Lower lobe of right lung (tissue), 2 donors: ENCODE data around the gene PSG5. TPM values are rescaled to one million over a fixed set of nuclear protein-coding genes. Genes with fewer than 3 reads are reported as not detected.
"Not testable (repeated sequence)": the region's sequence is repeated elsewhere in the genome, so short reads cannot be mapped to it uniquely, and the experiment has no call there.

Experiments used
- ATAC-seq, 2 donors: fragments of 200-7000 bp; cut with Tn5 transposase; one replicate each; pipeline ENCODE4 v1.9.1; 2020 to 2022; ENCODE audit warnings: mild to moderate bottlenecking in 2 of 2, moderate library complexity in 2 of 2
- DNase-seq: peaks from one replicate; pipeline ENCODE4 v3.0.0-alpha.2; 2020
- H3K27ac ChIP-seq: fragments of 200-600 bp; one replicate; pipeline ENCODE4 v1.8.0; 2022
- H3K27me3 ChIP-seq: fragments of 200-600 bp; one replicate; pipeline ENCODE4 v1.8.0; 2022; ENCODE audit warnings: low read depth
- H3K36me3 ChIP-seq: fragments of 200-600 bp; one replicate; pipeline ENCODE4 v1.8.0; 2022; ENCODE audit warnings: mild to moderate bottlenecking
- H3K4me1 ChIP-seq: fragments of 200-600 bp; one replicate; pipeline ENCODE4 v1.8.0; 2022
- H3K4me3 ChIP-seq: fragments of 200-600 bp; one replicate; pipeline ENCODE4 v1.8.0; 2022; ENCODE audit warnings: mild to moderate bottlenecking
- H3K9me3 ChIP-seq: fragments of 200-600 bp; one replicate; pipeline ENCODE4 v1.8.0; 2022
- CTCF ChIP-seq: fragments of 200-600 bp; IDR thresholded peaks from one replicate; pipeline ENCODE4 v1.8.0; 2022; ENCODE audit warnings: antibody characterized with exemption, mild to moderate bottlenecking
- intact Hi-C: fragments of 100-400 bp; cut with DNase I; formaldehyde crosslinking; loops from one replicate; pipeline ENCODE4 v1.11.0; 2022
- total RNA-seq: library from RNA; stranded (reverse); fragmentation: NEBNext Ultra II Directional; extraction: Animal tissue kit (Norgen Biotek cat#: 25700); gene quantifications from one replicate; pipeline ENCODE4 v1.2.1, GENCODE V29; 2021
- donor health status: DM: no; HTN: yes; CAD: no; lungs with severe emphysema.

PSG5 gene
- total RNA-seq, 1 donor from 2014 or later: not detected

GRCh38 chr19:43132696-43133095, 53.6 kb downstream of the PSG5 start:
- no peaks in the 10 kb centered on the region for H3K9me3 ChIP-seq
- H3K27ac ChIP-seq: no peak overlapping the region
- ATAC-seq: no peak
- no peak for DNase-seq
- H3K27me3 ChIP-seq: no peaks in the 10 kb centered on the region
- TF ChIP-seq CTCF: no peak
- intact Hi-C loops: no loop called here
- H3K4me3 ChIP-seq: no peak overlapping the region
- H3K36me3 ChIP-seq: no peaks in the 10 kb centered on the region
- H3K4me1 ChIP-seq: no peaks in the 10 kb centered on the region

- H3K27me3 ChIP-seq, H3K27ac ChIP-seq, H3K9me3 ChIP-seq, DNase-seq, ATAC-seq, H3K36me3 ChIP-seq, H3K4me3 ChIP-seq, H3K4me1 ChIP-seq, intact Hi-C loops: not testable (repeated sequence)
Observed at GRCh38 chr19:43131281-43131842, 55.0 kb downstream of the PSG5 start.

DNA sequence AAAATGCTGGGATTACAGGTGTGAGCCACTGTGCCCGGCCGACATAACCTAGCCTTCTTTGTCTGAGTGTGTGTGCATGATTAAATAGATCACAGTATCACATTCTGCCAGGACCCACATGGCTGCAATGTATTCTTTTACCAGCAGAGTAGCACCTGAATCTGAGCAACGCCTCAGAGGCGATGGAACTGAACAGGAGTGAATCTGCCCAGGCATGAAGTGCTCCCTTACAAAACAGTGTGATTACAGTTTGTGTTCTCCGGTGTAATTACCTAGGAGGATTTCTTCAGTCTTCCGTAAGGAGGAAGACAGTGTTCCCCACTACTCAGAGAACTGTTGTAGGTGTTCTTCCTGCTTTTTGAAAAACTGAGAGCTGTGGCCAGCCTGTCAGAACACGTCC, 57.1 kb downstream of the PSG5 start:
- not testable (repeated sequence) for ATAC-seq, H3K36me3 ChIP-seq

DNA sequence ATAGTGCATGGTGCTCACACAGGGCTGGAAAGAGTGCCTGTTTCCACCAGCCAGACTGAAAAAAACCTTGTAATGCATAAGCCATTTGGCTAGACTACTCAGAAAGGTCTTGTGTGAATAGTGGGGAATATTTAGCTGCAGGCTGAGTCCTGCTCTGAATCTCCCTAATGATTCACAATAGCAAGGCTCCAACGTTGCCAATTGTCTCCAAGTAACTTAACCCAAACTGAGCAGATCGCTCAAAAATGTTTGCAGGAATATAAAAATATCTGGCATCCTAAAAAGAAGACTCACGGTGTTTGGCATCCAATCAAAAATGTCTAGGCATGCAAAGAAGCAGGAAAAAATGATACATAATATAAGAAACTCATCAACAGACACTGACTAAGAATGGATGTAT, 59.0 kb downstream of the PSG5 start:
- H3K4me1 ChIP-seq, H3K36me3 ChIP-seq, ATAC-seq, H3K27me3 ChIP-seq, H3K9me3 ChIP-seq, DNase-seq, H3K4me3 ChIP-seq, intact Hi-C loops, H3K27ac ChIP-seq: not testable (repeated sequence)

More for the DNA sequence above, 57.1 kb downstream of the PSG5 start:
- H3K9me3 ChIP-seq, DNase-seq, intact Hi-C loops, H3K4me3 ChIP-seq, H3K27ac ChIP-seq, H3K4me1 ChIP-seq, H3K27me3 ChIP-seq: not testable (repeated sequence)

DNA sequence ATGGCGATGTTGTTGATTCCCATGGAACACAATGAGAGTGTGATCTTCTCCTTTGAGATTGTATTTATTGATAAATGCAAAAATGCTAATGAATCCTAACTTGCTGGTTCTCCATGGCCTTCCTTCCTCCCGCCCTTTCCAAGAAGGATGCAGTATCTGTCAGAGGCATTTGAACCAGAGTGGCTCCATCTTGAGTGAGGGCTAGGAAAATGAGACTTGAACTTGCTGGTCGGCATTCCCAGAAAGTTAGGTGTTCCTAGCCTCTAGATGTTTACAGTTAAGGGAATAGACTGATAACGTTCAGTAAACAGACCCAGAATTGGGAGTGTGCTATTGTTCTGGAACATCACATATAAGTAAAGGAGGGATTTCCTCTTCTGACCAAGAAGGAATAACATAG, 59.6 kb downstream of the PSG5 start:
- Histone ChIP-seq H3K4me3 (no peak overlapping the region), H3K9me3 (no peaks in the 10 kb centered on the region), H3K4me1 (no peaks in the 10 kb centered on the region), H3K27ac (no peak overlapping the region), H3K27me3 (no peaks in the 10 kb centered on the region), H3K36me3 (no peaks in the 10 kb centered on the region)
- no peak for DNase-seq
- ATAC-seq: no peak
- TF ChIP-seq CTCF: no peak
- intact Hi-C loops: no loop called here

DNA sequence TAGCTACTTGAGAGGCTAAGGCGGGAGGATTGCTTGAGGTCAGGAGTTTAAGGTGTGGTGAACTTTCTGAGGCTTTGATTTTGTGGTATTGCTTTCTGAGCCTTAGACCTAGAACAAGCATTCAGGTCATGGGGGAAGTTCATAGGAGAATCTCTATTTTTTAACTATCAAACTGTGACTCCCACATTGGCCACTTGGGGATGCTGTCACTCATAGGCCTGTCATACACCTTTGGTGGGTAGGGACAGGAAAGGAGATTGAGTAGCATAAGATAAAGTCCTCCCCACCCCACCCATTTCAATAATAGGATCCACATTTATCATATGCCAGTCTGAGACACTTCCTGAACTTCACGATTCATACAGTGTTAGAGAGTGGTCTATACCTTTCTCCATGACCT, 62.0 kb downstream of the PSG5 start:
- ATAC-seq: no peak
- Histone ChIP-seq H3K36me3 (no peaks in the 10 kb centered on the region), H3K9me3 (no peaks in the 10 kb centered on the region), H3K4me3 (no peak overlapping the region), H3K27me3 (no peaks in the 10 kb centered on the region), H3K27ac (no peak overlapping the region), H3K4me1 (no peaks in the 10 kb centered on the region)
- intact Hi-C loops: no loop called here
- DNase-seq: no peak
- no peak for TF ChIP-seq CTCF

DNA sequence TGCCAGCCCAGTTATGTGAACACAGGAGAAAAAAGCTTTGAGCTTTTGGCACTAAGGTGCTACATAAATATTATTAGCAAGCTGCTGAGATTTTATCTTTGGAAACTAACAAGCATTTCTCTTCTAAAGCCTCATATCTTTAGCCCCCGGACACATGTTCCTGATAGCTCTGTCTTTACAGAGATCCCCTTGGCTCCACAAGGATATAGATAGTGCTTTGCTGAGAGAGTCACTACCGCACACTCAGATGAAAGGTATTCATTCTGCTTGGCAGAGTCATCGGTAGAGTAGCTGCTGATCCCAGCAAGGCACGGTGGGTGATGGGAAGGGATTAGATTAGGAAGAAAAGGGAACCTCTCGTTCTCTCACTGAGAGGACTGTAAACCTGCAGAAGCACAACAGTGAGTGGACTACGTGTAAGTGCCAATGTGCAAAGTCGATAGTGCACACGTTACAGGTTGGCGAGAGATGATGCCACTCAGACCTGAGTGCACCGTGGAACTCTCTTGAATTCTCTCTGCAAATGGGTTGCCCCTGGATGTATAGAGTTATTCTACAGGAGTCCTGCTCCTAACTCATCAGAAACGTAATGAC, 65.8 kb downstream of the PSG5 start:
- H3K4me1 ChIP-seq, ATAC-seq, DNase-seq, H3K27me3 ChIP-seq, H3K36me3 ChIP-seq, H3K27ac ChIP-seq, H3K9me3 ChIP-seq, intact Hi-C loops, H3K4me3 ChIP-seq: not testable (repeated sequence)

GRCh38 chr19:43119526-43119925, 66.8 kb downstream of the PSG5 start:
- H3K4me1 ChIP-seq, H3K4me3 ChIP-seq, ATAC-seq, intact Hi-C loops, DNase-seq, H3K27me3 ChIP-seq, H3K27ac ChIP-seq, H3K36me3 ChIP-seq, H3K9me3 ChIP-seq: not testable (repeated sequence)

Other genes starting within 250 kb of the PSG5 start
- not detected for gene PSG7, start 249.3 kb downstream of the PSG5 start, total RNA-seq
- gene PSG11, start 160.1 kb downstream of the PSG5 start, total RNA-seq: not detected
- gene PSG2, start 103.8 kb downstream of the PSG5 start, total RNA-seq: not detected
- gene PSG4, start 19.1 kb upstream of the PSG5 start, total RNA-seq: not detected
- gene PSG9, start 83.0 kb upstream of the PSG5 start, total RNA-seq: not detected
- 5.7 TPM for gene CD177, start 167.2 kb upstream of the PSG5 start, total RNA-seq
- gene TEX101, start 228.4 kb upstream of the PSG5 start, total RNA-seq: not detected